ENCODE measurements around the gene VPS26B. TPM values are rescaled to one million over a fixed set of nuclear protein-coding genes. Genes with fewer than 3 reads are reported as not detected.

VPS26B gene
- 119 TPM for total RNA-seq

GRCh38 chr11:134223836-134224709, at the start of gene VPS26B, which contains the start of gene NCAPD3:
TSS of gene VPS26B (plus strand) at chr11:134224671. CDS start at chr11:134225123, 452 bp downstream.
TSS of gene NCAPD3 (minus strand) at chr11:134223967. CDS start at chr11:134223926, 41 bp downstream.

GRCh38 chr11:134253188-134253993, 28.9 kb downstream of the VPS26B start, which contains the start of the genes ACAD8 and THYN1:
TSS of gene ACAD8 (plus strand) at chr11:134253568. CDS start at chr11:134253601, 33 bp downstream.
TSS of gene THYN1 (minus strand) at chr11:134253352. CDS start at chr11:134252882, 470 bp downstream.

GRCh38 chr11:134275534-134276395, 51.3 kb downstream of the VPS26B start, which contains the start of gene GLB1L3:
TSS of gene GLB1L3 (plus strand) at chr11:134276379. CDS start at chr11:134276741, 362 bp downstream.

Other genes starting within 250 kb of the VPS26B start
- 46.0 TPM for gene JAM3, start 155.6 kb upstream of the VPS26B start, total RNA-seq
- gene NCAPD3, start 704 bp upstream of the VPS26B start, total RNA-seq: 29.1 TPM
- gene THYN1, start 28.7 kb downstream of the VPS26B start, total RNA-seq: 42.3 TPM
- gene ACAD8, start 28.9 kb downstream of the VPS26B start, total RNA-seq: 50.7 TPM
- gene GLB1L3, start 51.7 kb downstream of the VPS26B start, total RNA-seq: 0.94 TPM
- gene GLB1L2, start 107.3 kb downstream of the VPS26B start, total RNA-seq: 2.2 TPM
- gene B3GAT1, start 187.6 kb downstream of the VPS26B start, total RNA-seq: 75.4 TPM